K562 (cell line): ENCODE data around the gene SPX. TPM values are rescaled to one million over a fixed set of nuclear protein-coding genes. Genes with fewer than 3 reads are reported as not detected.

Experiments used
- CEBPB ChIP-seq: fragments of 450-650 bp; IDR thresholded peaks from 2 replicates; pipeline ENCODE4 v1.6.1; 2016; ENCODE audit warnings: missing genetic modification characterization, missing compliant biosample characterization
- ELF4 ChIP-seq: fragments of 450-650 bp; formaldehyde crosslinking; IDR thresholded peaks from 2 replicates; pipeline ENCODE4 v1.4.0; 2022; ENCODE audit warnings: missing genetic modification characterization
- EP300 ChIP-seq: IDR thresholded peaks from 2 replicates; pipeline ENCODE4 v1.6.1; 2012; ENCODE audit warnings: low read length, improper control_type of control experiment
- FOXA3 ChIP-seq, 2 experiments: fragments of 450-650 bp in 1 of 2; sonication (generic) in 1 of 2; formaldehyde crosslinking; IDR thresholded peaks in 1 of 2; conservative IDR thresholded peaks in 1 of 2; 2 replicates each; pipeline versions ENCODE4 v1.4.0 to v1.8.0; 2020 to 2022; ENCODE audit warnings: mild to moderate bottlenecking in 2 of 2, missing genetic modification reagents in 1 of 2
- KLF1 ChIP-seq: fragments of 450-650 bp; IDR thresholded peaks from 2 replicates; pipeline ENCODE4 v1.6.1; 2016; ENCODE audit warnings: missing genetic modification characterization, missing compliant biosample characterization
- LEF1 ChIP-seq: fragments of 450-650 bp; IDR thresholded peaks from 2 replicates; pipeline ENCODE4 v1.6.1; 2016; ENCODE audit warnings: mild to moderate bottlenecking
- MTA1 ChIP-seq: fragments of 450-650 bp; IDR thresholded peaks from 2 replicates; pipeline ENCODE4 v1.6.1; 2017; ENCODE audit warnings: borderline replicate concordance
- MTA2 ChIP-seq: fragments of 450-650 bp; IDR thresholded peaks from 2 replicates; pipeline ENCODE4 v1.6.1; 2016; ENCODE audit warnings: low read depth
- PCBP1 ChIP-seq: fragments of 200-400 bp; formaldehyde crosslinking; IDR thresholded peaks from 2 replicates; pipeline ENCODE4 v1.6.1; 2018; ENCODE audit warnings: mild to moderate bottlenecking, low read depth, low read length; ENCODE audit not compliant: poor library complexity, severe bottlenecking
- POLR2G ChIP-seq: fragments of 200-400 bp; formaldehyde crosslinking; IDR thresholded peaks from 2 replicates; pipeline ENCODE4 v1.6.1; 2017; ENCODE audit warnings: low read depth, mild to moderate bottlenecking, antibody characterized with exemption, low read length, moderate library complexity
- PURB ChIP-seq: sonication (generic); formaldehyde crosslinking; IDR thresholded peaks from 2 replicates; pipeline ENCODE4 v1.9.0; 2021; ENCODE audit warnings: low read depth, mild to moderate bottlenecking, missing genetic modification reagents
- RBM22 ChIP-seq: fragments of 200-400 bp; formaldehyde crosslinking; IDR thresholded peaks from 2 replicates; pipeline ENCODE4 v1.6.1; 2018; ENCODE audit warnings: low read length, low read depth; ENCODE audit not compliant: poor library complexity, severe bottlenecking
- SMARCC2 ChIP-seq: fragments of 450-650 bp; IDR thresholded peaks from 2 replicates; pipeline ENCODE4 v1.6.1; 2017; ENCODE audit warnings: antibody characterized with exemption, moderate library complexity, mild to moderate bottlenecking, low read depth
- SNRNP70 ChIP-seq: fragments of 200-400 bp; formaldehyde crosslinking; optimal IDR thresholded peaks from 2 replicates; pipeline ENCODE3; 2017; ENCODE audit warnings: low read depth, low read length
- SP2 ChIP-seq: IDR thresholded peaks from 2 replicates; pipeline ENCODE4 v1.6.1; 2011; ENCODE audit warnings: mild to moderate bottlenecking, low read depth, low read length, moderate library complexity; ENCODE audit not compliant: poor library complexity, severe bottlenecking; ENCODE audit errors: extremely low read depth
- STAT5A ChIP-seq: IDR thresholded peaks from 2 replicates; pipeline ENCODE4 v1.6.1; 2012; ENCODE audit warnings: low read length, inconsistent platforms, borderline replicate concordance
- TOE1 ChIP-seq, 2 experiments: fragments of 450-650 bp in 1 of 2; sonication (generic) in 1 of 2; formaldehyde crosslinking in 1 of 2; IDR thresholded peaks; 2 replicates each; pipeline versions ENCODE4 v1.7.1 to v1.8.0; 2016 to 2022; ENCODE audit warnings: borderline replicate concordance in 2 of 2, mild to moderate bottlenecking in 2 of 2, antibody characterized with exemption in 1 of 2, inconsistent platforms in 1 of 2, low read depth in 1 of 2, missing genetic modification reagents in 1 of 2, moderate library complexity in 1 of 2
- ZBTB17 ChIP-seq: fragments of 450-650 bp; formaldehyde crosslinking; IDR thresholded peaks from 2 replicates; pipeline ENCODE4 v1.4.0; 2020; ENCODE audit warnings: mild to moderate bottlenecking
- ZNF143 ChIP-seq: sonication (generic); formaldehyde crosslinking; IDR thresholded peaks from 2 replicates; pipeline ENCODE4 v1.9.0; 2022; ENCODE audit warnings: mild to moderate bottlenecking, missing genetic modification reagents
- ZNF197 ChIP-seq: fragments of 200-800 bp; sonication (Bioruptor generic); IDR thresholded peaks from 2 replicates; pipeline ENCODE4 v1.6.1; 2016; ENCODE audit warnings: low read depth, missing genetic modification characterization, missing compliant biosample characterization
- ZNF324 ChIP-seq: fragments of 250-450 bp; sonication (Bioruptor Pico); IDR thresholded peaks from 2 replicates; pipeline ENCODE4 v1.4.0; 2020; ENCODE audit warnings: mild to moderate bottlenecking
- polyA plus RNA-seq, 8 experiments: library from polyadenylated mRNA; depleted of rRNA in 4 of 8; stranded (reverse) in 5 of 8; unstranded in 3 of 8; fragments of >200 nt; fragmentation: Nextera tagmentation in 2 of 8; fragmentation: Illumina TruSeq in 1 of 8; extraction: Ambion mirVana in 2 of 8; extraction: Trizol in 1 of 8; gene quantifications; 2 replicates each; pipeline versions ENCODE4 v1.2.1 to v1.2.3, GENCODE V29; 2011 to 2014; ENCODE audit warnings: inconsistent platforms in 1 of 8, missing spikeins in 1 of 8
- total RNA-seq, 7 experiments: library from RNA; depleted of rRNA in 6 of 7; stranded (reverse); fragments of >200 nt in 6 of 7; fragmentation: Illumina TruSeq in 2 of 7; extraction: Trizol in 2 of 7; gene quantifications; 2 replicates each; pipeline versions ENCODE4 v1.2.1 to v1.2.3, GENCODE V29; 2011 to 2021; ENCODE audit warnings: low replicate concordance in 1 of 7
- TF ChIP-seq, protein P1 (sequence below), 3 experiments: IDR thresholded peaks in 2 of 3; conservative IDR thresholded peaks in 1 of 3; 2 replicates each; pipeline ENCODE4 v1.5.1; 2011 to 2012; ENCODE audit warnings: low read length in 3 of 3, mild to moderate bottlenecking in 3 of 3, control low read depth in 2 of 3, improper control_type of control experiment in 1 of 3, inconsistent platforms in 1 of 3, low read depth in 1 of 3, mixed read lengths in 1 of 3, moderate library complexity in 1 of 3; ENCODE audit not compliant: insufficient read depth in 2 of 3
- TF ChIP-seq, protein P2 (sequence below): fragments of 450-650 bp; formaldehyde crosslinking; IDR thresholded peaks from 2 replicates; pipeline ENCODE4 v1.4.0; 2020; ENCODE audit warnings: mild to moderate bottlenecking, moderate library complexity
- TF ChIP-seq, protein P3 (sequence below): IDR thresholded peaks from 2 replicates; pipeline ENCODE4 v1.6.1; 2016; ENCODE audit warnings: missing genetic modification characterization, missing compliant biosample characterization

The SPX gene
- total and polyA plus RNA-seq, 9 of the 15 experiments (the other 6 are each of a cell fraction or from before 2014, with no cell fraction given) = 0.06 to 0.40 (median 0.14) TPM

DNA sequence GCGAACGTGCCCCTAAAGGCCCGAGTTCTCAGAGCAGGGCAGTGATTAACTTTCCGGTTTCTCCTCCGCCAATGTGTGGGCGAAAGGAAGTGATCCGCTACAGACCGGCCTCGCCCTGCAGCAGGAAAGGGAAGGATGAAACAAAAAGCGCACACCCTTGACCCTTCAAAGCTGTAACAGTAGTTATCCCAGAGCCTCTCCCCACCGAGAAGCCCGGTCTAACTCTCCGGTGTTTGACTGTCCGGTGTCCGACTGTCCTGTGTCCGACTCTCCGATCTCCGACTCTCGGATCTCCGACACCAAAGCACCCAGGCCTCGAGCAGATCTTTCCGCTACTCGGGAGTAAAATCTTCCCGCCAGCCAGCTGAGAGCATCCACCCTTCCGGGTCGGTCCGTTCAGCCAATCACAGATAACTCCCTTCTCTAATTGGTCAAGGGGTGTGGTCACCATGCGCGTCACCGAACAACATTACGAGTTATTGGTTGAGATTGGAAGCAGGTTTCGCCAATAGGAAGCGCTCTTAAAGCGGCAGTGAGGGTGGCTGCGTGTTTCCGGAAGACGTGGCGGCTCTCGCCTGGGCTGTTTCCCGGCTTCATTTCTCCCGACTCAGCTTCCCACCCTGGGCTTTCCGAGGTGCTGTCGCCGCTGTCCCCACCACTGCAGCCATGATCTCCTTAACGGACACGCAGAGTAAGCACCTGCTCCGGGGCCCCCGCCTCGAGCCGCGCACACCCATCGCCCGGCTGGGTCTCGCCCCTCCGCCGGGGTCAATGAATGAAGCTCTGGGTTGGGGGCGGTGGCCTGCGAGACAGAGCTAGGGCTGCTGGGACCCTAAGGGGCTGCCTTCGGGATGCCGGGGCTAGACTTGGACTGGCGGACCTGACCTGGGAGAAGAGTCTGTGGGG is 24.6 kb upstream of the SPX start, which contains the start of the genes GOLT1B and RECQL (continued):
- TF ChIP-seq PCBP1 (no peak), FOXA3 (CRISPR knock-in tag; conservative IDR thresholded peaks at IDR 0.05 in 1 of 2, IDR thresholded peaks at IDR 0.05 in 1 of 2) (no peak), SNRNP70 (no peak), EP300 (no peak), CEBPB (tag) (no peak), TOE1 (IDR thresholded peaks at IDR 0.05; ENCODE audit: borderline replicate concordance) (no peak), TOE1 (CRISPR knock-in tag; IDR thresholded peaks at IDR 0.05; ENCODE audit: borderline replicate concordance, low read depth) (no peak), ZNF324 (CRISPR knock-in tag) (no peak), ZNF197 (CRISPR knock-in tag) (no peak), RBM22 (no peak), KLF1 (tag) (peak; percentile 88), MTA1 (no peak), PURB (no peak), MTA2 (no peak), ZBTB17 (no peak), LEF1 (no peak), ELF4 (CRISPR knock-in tag) (no peak), SMARCC2 (no peak), STAT5A (no peak), SP2 (peak; percentile 3), POLR2G (peak; percentile 87), ZNF143 (no peak)
- TF ChIP-seq, protein P1, sequence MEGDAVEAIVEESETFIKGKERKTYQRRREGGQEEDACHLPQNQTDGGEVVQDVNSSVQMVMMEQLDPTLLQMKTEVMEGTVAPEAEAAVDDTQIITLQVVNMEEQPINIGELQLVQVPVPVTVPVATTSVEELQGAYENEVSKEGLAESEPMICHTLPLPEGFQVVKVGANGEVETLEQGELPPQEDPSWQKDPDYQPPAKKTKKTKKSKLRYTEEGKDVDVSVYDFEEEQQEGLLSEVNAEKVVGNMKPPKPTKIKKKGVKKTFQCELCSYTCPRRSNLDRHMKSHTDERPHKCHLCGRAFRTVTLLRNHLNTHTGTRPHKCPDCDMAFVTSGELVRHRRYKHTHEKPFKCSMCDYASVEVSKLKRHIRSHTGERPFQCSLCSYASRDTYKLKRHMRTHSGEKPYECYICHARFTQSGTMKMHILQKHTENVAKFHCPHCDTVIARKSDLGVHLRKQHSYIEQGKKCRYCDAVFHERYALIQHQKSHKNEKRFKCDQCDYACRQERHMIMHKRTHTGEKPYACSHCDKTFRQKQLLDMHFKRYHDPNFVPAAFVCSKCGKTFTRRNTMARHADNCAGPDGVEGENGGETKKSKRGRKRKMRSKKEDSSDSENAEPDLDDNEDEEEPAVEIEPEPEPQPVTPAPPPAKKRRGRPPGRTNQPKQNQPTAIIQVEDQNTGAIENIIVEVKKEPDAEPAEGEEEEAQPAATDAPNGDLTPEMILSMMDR (IDR thresholded peaks at IDR 0.05 in 2 of 3, conservative IDR thresholded peaks at IDR 0.05 in 1 of 3; ENCODE audit: insufficient read depth in 2 of 3, low read depth in 1 of 3, low read length in 3 of 3) = no peak
- TF ChIP-seq, protein P2, sequence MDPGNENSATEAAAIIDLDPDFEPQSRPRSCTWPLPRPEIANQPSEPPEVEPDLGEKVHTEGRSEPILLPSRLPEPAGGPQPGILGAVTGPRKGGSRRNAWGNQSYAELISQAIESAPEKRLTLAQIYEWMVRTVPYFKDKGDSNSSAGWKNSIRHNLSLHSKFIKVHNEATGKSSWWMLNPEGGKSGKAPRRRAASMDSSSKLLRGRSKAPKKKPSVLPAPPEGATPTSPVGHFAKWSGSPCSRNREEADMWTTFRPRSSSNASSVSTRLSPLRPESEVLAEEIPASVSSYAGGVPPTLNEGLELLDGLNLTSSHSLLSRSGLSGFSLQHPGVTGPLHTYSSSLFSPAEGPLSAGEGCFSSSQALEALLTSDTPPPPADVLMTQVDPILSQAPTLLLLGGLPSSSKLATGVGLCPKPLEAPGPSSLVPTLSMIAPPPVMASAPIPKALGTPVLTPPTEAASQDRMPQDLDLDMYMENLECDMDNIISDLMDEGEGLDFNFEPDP (CRISPR knock-in tag) = no peak
- TF ChIP-seq, protein P3, sequence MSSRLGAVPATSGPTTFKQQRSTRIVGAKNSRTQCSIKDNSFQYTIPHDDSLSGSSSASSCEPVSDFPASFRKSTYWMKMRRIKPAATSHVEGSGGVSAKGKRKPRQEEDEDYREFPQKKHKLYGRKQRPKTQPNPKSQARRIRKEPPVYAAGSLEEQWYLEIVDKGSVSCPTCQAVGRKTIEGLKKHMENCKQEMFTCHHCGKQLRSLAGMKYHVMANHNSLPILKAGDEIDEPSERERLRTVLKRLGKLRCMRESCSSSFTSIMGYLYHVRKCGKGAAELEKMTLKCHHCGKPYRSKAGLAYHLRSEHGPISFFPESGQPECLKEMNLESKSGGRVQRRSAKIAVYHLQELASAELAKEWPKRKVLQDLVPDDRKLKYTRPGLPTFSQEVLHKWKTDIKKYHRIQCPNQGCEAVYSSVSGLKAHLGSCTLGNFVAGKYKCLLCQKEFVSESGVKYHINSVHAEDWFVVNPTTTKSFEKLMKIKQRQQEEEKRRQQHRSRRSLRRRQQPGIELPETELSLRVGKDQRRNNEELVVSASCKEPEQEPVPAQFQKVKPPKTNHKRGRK (tag) = no peak
